Tibial artery (tissue), 4 donors: ENCODE data around the gene PDE4B.

Experiments
- DNase-seq, 2 donors: peaks; one replicate each; pipeline ENCODE4 v3.0.0-alpha.2; 2019
- H3K27ac ChIP-seq, 2 donors: fragments of 200-600 bp; sonication (generic) in 1 of 2; 1 replicate in 1 of 2; 2 replicates in 1 of 2; pipeline ENCODE4 v1.5.1; 2018 to 2019; ENCODE audit warnings: mild to moderate bottlenecking in 1 of 2
- H3K27me3 ChIP-seq, 2 donors: fragments of 200-600 bp; sonication (generic) in 1 of 2; one replicate each; pipeline versions ENCODE4 v1.5.1 to v1.6.0; 2016 to 2019
- H3K36me3 ChIP-seq, 3 donors: fragments of 200-600 bp; sonication (generic) in 2 of 3; one replicate each; pipeline ENCODE4 v1.5.1; 2016 to 2019; ENCODE audit warnings: mild to moderate bottlenecking in 2 of 3
- H3K4me1 ChIP-seq, 4 donors: fragments of 200-600 bp; sonication (generic) in 2 of 4; 1 replicate in 3 of 4; 2 replicates in 1 of 4; pipeline ENCODE4 v1.5.1; 2016 to 2019
- H3K4me3 ChIP-seq, 2 donors: fragments of 200-600 bp; sonication (generic) in 1 of 2; 1 replicate in 1 of 2; 2 replicates in 1 of 2; pipeline ENCODE4 v1.5.1; 2018 to 2019; ENCODE audit warnings: mild to moderate bottlenecking in 2 of 2
- H3K9me3 ChIP-seq, 3 donors: fragments of 200-600 bp; sonication (generic) in 1 of 3; one replicate each; pipeline ENCODE4 v1.5.1; 2016 to 2019
- intact Hi-C: fragments of 100-400 bp; cut with DNase I; formaldehyde crosslinking; loops from one replicate; pipeline ENCODE4 v1.15.0; 2023; ENCODE audit warnings: low total_unique reads
- TF ChIP-seq, protein P1 (sequence below), 2 experiments: fragments of 200-600 bp in 1 of 2; fragments of 450-650 bp in 1 of 2; IDR thresholded peaks; one replicate each; pipeline ENCODE4 v1.5.1; 2017 to 2019; ENCODE audit warnings: antibody characterized with exemption in 2 of 2, mild to moderate bottlenecking in 1 of 2, moderate library complexity in 1 of 2

The PDE4B gene

GRCh38 chr1:65985393-65986066, 192.8 kb downstream of the PDE4B start:
- H3K36me3 ChIP-seq: no peaks in the 10 kb centered on the region
- no peaks in the 10 kb centered on the region for H3K27me3 ChIP-seq
- DNase-seq: no peak
- H3K4me1 ChIP-seq: peaks cover 0 to 7% (median 0%) of the 10 kb centered on the region in 4 donors
- TF ChIP-seq, protein P1, sequence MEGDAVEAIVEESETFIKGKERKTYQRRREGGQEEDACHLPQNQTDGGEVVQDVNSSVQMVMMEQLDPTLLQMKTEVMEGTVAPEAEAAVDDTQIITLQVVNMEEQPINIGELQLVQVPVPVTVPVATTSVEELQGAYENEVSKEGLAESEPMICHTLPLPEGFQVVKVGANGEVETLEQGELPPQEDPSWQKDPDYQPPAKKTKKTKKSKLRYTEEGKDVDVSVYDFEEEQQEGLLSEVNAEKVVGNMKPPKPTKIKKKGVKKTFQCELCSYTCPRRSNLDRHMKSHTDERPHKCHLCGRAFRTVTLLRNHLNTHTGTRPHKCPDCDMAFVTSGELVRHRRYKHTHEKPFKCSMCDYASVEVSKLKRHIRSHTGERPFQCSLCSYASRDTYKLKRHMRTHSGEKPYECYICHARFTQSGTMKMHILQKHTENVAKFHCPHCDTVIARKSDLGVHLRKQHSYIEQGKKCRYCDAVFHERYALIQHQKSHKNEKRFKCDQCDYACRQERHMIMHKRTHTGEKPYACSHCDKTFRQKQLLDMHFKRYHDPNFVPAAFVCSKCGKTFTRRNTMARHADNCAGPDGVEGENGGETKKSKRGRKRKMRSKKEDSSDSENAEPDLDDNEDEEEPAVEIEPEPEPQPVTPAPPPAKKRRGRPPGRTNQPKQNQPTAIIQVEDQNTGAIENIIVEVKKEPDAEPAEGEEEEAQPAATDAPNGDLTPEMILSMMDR (IDR thresholded peaks at IDR 0.05): no peak
- no peaks in the 10 kb centered on the region for H3K9me3 ChIP-seq
- H3K4me3 ChIP-seq: no peak overlapping the region
- intact Hi-C loops: no loop called here
- no peak overlapping the region for H3K27ac ChIP-seq

- no peak overlapping the region for H3K27ac ChIP-seq
- H3K27me3 ChIP-seq: no peaks in the 10 kb centered on the region
- no peak overlapping the region for H3K4me3 ChIP-seq
- TF ChIP-seq, protein P1 (IDR thresholded peaks at IDR 0.05): no peak
- no peaks in the 10 kb centered on the region for H3K9me3 ChIP-seq
- H3K4me1 ChIP-seq: peaks cover 0 to 7% (median 0%) of the 10 kb centered on the region in 4 donors
- no peak for DNase-seq
- intact Hi-C loops: no loop called here
- no peaks in the 10 kb centered on the region for H3K36me3 ChIP-seq
Measured at GRCh38 chr1:65986146-65986545, 193.5 kb downstream of the PDE4B start.

GRCh38 chr1:65990161-65990560, 197.5 kb downstream of the PDE4B start:
- Histone ChIP-seq H3K9me3 (no peaks in the 10 kb centered on the region), H3K4me1 (peaks cover 0 to 7% (median 0%) of the 10 kb centered on the region in 4 donors), H3K27ac (no peak overlapping the region), H3K4me3 (no peak overlapping the region), H3K36me3 (no peaks in the 10 kb centered on the region), H3K27me3 (no peaks in the 10 kb centered on the region)
- no peak for DNase-seq
- intact Hi-C loops: no loop called here
- TF ChIP-seq, protein P1 (IDR thresholded peaks at IDR 0.05): no peak

GRCh38 chr1:65991694-65992093, 199.0 kb downstream of the PDE4B start:
- Histone ChIP-seq H3K4me1 (peaks cover 0 to 7% (median 0%) of the 10 kb centered on the region in 4 donors), H3K4me3 (no peak overlapping the region), H3K36me3 (no peaks in the 10 kb centered on the region), H3K9me3 (no peaks in the 10 kb centered on the region), H3K27ac (no peak overlapping the region), H3K27me3 (no peaks in the 10 kb centered on the region)
- TF ChIP-seq, protein P1 (IDR thresholded peaks at IDR 0.05): no peak
- DNase-seq: no peak
- intact Hi-C loops: no loop called here

DNA sequence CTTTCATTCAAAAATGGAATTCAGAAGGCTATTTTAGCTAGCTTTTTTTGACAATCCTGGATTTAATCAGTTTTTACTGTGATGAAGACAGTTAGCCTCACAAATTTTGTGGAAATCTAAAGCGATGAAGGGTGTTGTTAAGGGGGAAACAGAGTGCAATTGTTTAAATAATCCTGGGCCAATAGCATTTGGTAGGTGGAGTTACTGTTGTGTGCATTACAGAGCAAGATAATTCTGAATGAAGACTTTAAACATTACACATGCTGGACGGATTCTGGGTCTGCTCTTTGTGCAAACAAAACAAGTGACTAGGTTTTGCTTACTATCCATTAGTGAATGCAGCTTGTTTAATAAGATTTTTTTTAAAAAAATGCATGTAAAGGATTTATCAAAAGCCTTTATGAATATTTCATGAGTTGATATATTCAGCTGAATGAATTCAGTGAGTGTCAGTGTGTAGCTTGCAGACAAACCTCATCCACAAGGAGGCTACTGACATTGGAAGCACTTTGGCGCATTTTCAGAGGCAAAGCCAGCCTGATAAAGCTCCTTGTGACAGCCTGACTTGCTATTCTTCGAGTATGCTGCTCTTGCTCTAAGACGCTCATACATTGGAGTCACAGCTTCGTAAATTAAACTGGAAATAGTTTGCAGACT, 199.6 kb downstream of the PDE4B start:
- H3K27ac ChIP-seq: no peak overlapping the region
- no peaks in the 10 kb centered on the region for H3K27me3 ChIP-seq
- no peak for DNase-seq
- H3K4me3 ChIP-seq: no peak overlapping the region
- intact Hi-C loops: no loop called here
- H3K4me1 ChIP-seq: peaks cover 0 to 7% (median 0%) of the 10 kb centered on the region in 4 donors
- no peaks in the 10 kb centered on the region for H3K9me3 ChIP-seq
- no peaks in the 10 kb centered on the region for H3K36me3 ChIP-seq
- TF ChIP-seq, protein P1 (IDR thresholded peaks at IDR 0.05): no peak
